SK-N-SH (cell line): ENCODE measurements around the gene SPSB1. TPM values are rescaled to one million over a fixed set of nuclear protein-coding genes. Genes with fewer than 3 reads are reported as not detected.
A peak's percentile ranks its signal among the peaks of the same experiment; 100 is the strongest.

ENCODE experiments used
- CTCF ChIA-PET: fragments of 300-600, 350-600 bp; formaldehyde crosslinking; extraction: SDS; loops from one replicate; lab custom pipeline; 2021; lab: Yijun Ruan, JAX
- POLR2A ChIA-PET: fragments of 350-600 bp; sonication (Branson Sonifier 250); formaldehyde crosslinking; extraction: SDS; loops from one replicate; lab custom pipeline; 2020; ENCODE audit warnings: antibody characterized with exemption, inconsistent platforms; lab: Yijun Ruan, JAX
- DNase-seq: peaks from one replicate; pipeline ENCODE4 v3.0.0; 2012
- H2AFZ ChIP-seq: fragments of 200-600 bp; sonication (generic); 2 replicates; pipeline ENCODE4 v1.8.1; 2016; ENCODE audit warnings: antibody characterized with exemption, mild to moderate bottlenecking, low read depth
- H3F3A ChIP-seq: fragments of 200-600 bp; sonication (generic); replicated peaks from 2 replicates; pipeline ENCODE3; 2016; ENCODE audit warnings: antibody characterized with exemption, mild to moderate bottlenecking; ENCODE audit not compliant: insufficient read depth
- H3K27ac ChIP-seq, 2 experiments: fragments of 200-500 bp in 1 of 2; fragments of 200-600 bp in 1 of 2; sonication (Bioruptor generic) in 1 of 2; sonication (generic), shearing (Covaris generic) in 1 of 2; 2 replicates each; pipeline versions ENCODE4 v1.5.1 to v1.6.1; 2014 to 2016; ENCODE audit warnings: low read depth in 2 of 2, inconsistent platforms in 1 of 2, low read length in 1 of 2, mild to moderate bottlenecking in 1 of 2, mixed read lengths in 1 of 2
- H3K27me3 ChIP-seq: fragments of 200-600 bp; sonication (generic), shearing (Covaris generic); 2 replicates; pipeline ENCODE4 v1.6.1; 2016; ENCODE audit warnings: mixed run types; ENCODE audit not compliant: insufficient read depth
- H3K36me3 ChIP-seq, 2 experiments: fragments of 200-500 bp in 1 of 2; fragments of 200-600 bp in 1 of 2; sonication (Bioruptor generic) in 1 of 2; sonication (generic) in 1 of 2; replicated peaks in 1 of 2; 2 replicates each; pipeline versions ENCODE3 to v1.5.1; 2014 to 2016; ENCODE audit warnings: low read length in 1 of 2, mild to moderate bottlenecking in 1 of 2; ENCODE audit not compliant: insufficient read depth in 2 of 2, control insufficient read depth in 1 of 2
- H3K4me1 ChIP-seq, 2 experiments: fragments of 200-500 bp in 1 of 2; fragments of 200-600 bp in 1 of 2; sonication (Bioruptor generic) in 1 of 2; sonication (generic), shearing (Covaris generic) in 1 of 2; 2 replicates each; pipeline versions ENCODE4 v1.5.1 to v1.6.1; 2014 to 2016; ENCODE audit warnings: low read depth in 1 of 2, low read length in 1 of 2, mixed run types in 1 of 2; ENCODE audit not compliant: insufficient read depth in 2 of 2, control insufficient read depth in 1 of 2
- H3K4me2 ChIP-seq: fragments of 200-600 bp; sonication (generic), shearing (Covaris generic); 2 replicates; pipeline ENCODE4 v1.6.1; 2017; ENCODE audit warnings: mixed run types
- H3K4me3 ChIP-seq, 2 experiments: fragments of 200-500 bp in 1 of 2; fragments of 200-600 bp in 1 of 2; sonication (Bioruptor generic) in 1 of 2; sonication (generic), shearing (Covaris generic) in 1 of 2; 2 replicates each; pipeline versions ENCODE4 v1.5.1 to v1.8.1; 2014 to 2016; ENCODE audit warnings: low read depth in 2 of 2, inconsistent platforms in 1 of 2, low read length in 1 of 2, mild to moderate bottlenecking in 1 of 2, mixed read lengths in 1 of 2, moderate library complexity in 1 of 2
- H3K79me2 ChIP-seq: fragments of 200-600 bp; sonication (generic); 2 replicates; pipeline ENCODE4 v1.8.1; 2017; ENCODE audit warnings: mild to moderate bottlenecking; ENCODE audit not compliant: insufficient read depth
- H3K9ac ChIP-seq: fragments of 200-600 bp; sonication (generic); 2 replicates; pipeline ENCODE4 v1.6.1; 2017; ENCODE audit warnings: mixed run types
- H3K9me2 ChIP-seq: fragments of 200-600 bp; sonication (generic); 2 replicates; pipeline ENCODE4 v1.6.1; 2017; ENCODE audit warnings: mixed run types
- H3K9me3 ChIP-seq: fragments of 200-600 bp; sonication (generic); 2 replicates; pipeline ENCODE4 v1.6.1; 2017; ENCODE audit warnings: mixed run types, mild to moderate bottlenecking, moderate library complexity
- H4K20me1 ChIP-seq: fragments of 200-600 bp; sonication (generic); 2 replicates; pipeline ENCODE4 v1.6.1; 2017; ENCODE audit warnings: mild to moderate bottlenecking, mixed run types; ENCODE audit not compliant: insufficient read depth
- ELF1 ChIP-seq: IDR thresholded peaks from 2 replicates; pipeline ENCODE4 v1.4.0; 2012
- EP300 ChIP-seq, 2 experiments: IDR thresholded peaks; 2 replicates each; pipeline versions ENCODE4 v1.4.0 to v1.6.1; 2012; ENCODE audit warnings: borderline replicate concordance in 1 of 2, low read depth in 1 of 2, low read length in 1 of 2
- EZH2phosphoT487 ChIP-seq: fragments of 200-600 bp; sonication (generic); IDR thresholded peaks from 2 replicates; pipeline ENCODE4 v1.6.1; 2017; ENCODE audit warnings: low read depth, mixed run types, mild to moderate bottlenecking, antibody characterized with exemption, moderate library complexity, borderline replicate concordance
- FOSL2 ChIP-seq: IDR thresholded peaks from 2 replicates; pipeline ENCODE4 v1.4.0; 2012; ENCODE audit warnings: low read depth, mild to moderate bottlenecking, moderate library complexity, borderline replicate concordance
- NRF1 ChIP-seq: IDR thresholded peaks from 2 replicates; pipeline ENCODE4 v1.6.1; 2012; ENCODE audit warnings: low read depth, mild to moderate bottlenecking, low read length
- PBX3 ChIP-seq: IDR thresholded peaks from 2 replicates; pipeline ENCODE4; 2012
- POLR2AphosphoS5 ChIP-seq: IDR thresholded peaks from 2 replicates; pipeline ENCODE4 v1.6.1; 2012; ENCODE audit warnings: low read depth, low read length
- RCOR1 ChIP-seq: fragments of 150-350 bp; IDR thresholded peaks from 2 replicates; pipeline ENCODE4 v1.6.1; 2017; ENCODE audit warnings: antibody characterized with exemption, low read length
- RFX5 ChIP-seq: IDR thresholded peaks from 2 replicates; pipeline ENCODE4 v1.6.1; 2012; ENCODE audit warnings: mild to moderate bottlenecking, improper control_type of control experiment, low read length
- SIN3A ChIP-seq: IDR thresholded peaks from 2 replicates; pipeline ENCODE4 v1.6.1; 2012; ENCODE audit warnings: low read depth, mild to moderate bottlenecking, low read length, moderate library complexity, borderline replicate concordance
- TAF1 ChIP-seq: IDR thresholded peaks from 2 replicates; pipeline ENCODE4 v1.6.1; 2012; ENCODE audit warnings: low read depth, mild to moderate bottlenecking, low read length, moderate library complexity, borderline replicate concordance
- ZBTB33 ChIP-seq: IDR thresholded peaks from 2 replicates; pipeline ENCODE4 v1.4.0; 2012; ENCODE audit warnings: low read depth, borderline replicate concordance
- WGBS: methylation state at CpG from one replicate; pipeline ENCODE4 v1.1.6; 2017; ENCODE audit warnings: low lambda C conversion rate; 5-methylcytosine and 5-hydroxymethylcytosine counted together
- polyA plus RNA-seq, 3 experiments: library from polyadenylated mRNA; depleted of rRNA; stranded (reverse); fragments of >200 nt; gene quantifications; 2 replicates each; pipeline ENCODE4 v1.2.3, GENCODE V29; 2012

Gene SPSB1
- polyA plus RNA-seq, 1 of the 3 experiments (the other 2 are of a cell fraction), result 9.2 TPM

DNA sequence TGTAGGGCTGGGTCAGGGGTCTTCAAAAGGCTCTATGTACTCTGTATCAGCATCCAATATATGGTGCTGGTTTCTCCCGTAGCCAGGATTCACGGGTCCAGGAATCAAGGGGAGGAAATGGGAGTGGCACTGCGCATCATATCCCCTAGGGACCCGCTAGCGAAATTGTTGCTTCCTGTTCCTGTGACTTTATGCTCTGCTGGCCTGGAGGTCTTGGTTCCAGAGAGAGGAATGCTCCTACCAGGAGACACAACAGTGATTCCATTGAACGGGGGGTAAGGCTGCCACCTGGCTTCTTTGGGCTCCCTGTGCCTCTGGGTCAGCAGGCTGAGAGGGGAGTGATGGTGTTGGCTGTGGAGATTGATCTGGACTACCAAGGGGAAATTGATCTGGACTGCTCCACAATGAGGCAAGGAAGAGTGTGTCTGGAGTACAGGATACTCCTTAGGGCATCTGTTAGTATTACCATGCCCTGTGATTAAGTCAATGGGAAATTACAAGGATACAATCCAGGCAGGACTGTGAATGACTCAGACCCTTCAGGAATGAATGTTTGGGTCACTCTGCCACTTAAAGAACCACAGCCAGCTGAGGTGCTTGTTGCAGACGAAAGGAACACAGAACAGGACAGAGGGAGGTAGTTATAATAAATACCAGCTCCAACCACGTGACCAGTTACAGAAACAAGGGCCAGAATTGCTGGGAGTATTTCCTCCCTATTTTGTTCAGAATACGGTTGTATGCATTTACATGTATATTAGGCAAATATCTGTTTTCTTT is 10.2 kb downstream of the SPSB1 start (continued):
- TF ChIP-seq ZBTB33 (no peak), TAF1 (no peak; the same call in 1 of the 2 replicates), ELF1 (no peak), EZH2phosphoT487 (no peak), RCOR1 (no peak), SIN3A (peak; percentile 60; the same call in 1 of the 2 replicates), FOSL2 (peak; percentile 80; the same call in 1 of the 2 replicates), NRF1 (no peak), RFX5 (no peak), PBX3 (peak; percentile 65)

DNA sequence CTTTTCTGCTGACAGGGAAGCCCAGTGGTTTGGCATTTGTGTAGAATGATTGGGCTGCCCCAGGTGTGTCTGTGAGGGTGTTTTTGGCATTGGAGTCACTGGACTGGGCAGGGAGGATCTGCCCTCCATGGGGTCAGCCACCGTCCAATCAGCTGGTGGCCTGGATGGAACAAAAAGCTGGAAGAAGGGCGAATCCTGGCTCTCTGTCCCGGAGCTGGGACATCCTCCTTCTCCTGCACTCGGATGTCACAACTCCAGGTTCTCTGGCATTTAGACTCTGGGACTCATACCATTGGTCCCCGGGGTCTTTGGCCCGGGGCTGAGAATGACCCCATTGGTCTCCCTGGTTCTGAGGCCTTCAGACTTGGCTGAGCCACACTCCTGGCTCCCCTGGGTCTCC is 11.2 kb downstream of the SPSB1 start:
- WGBS, result 94% methylated on average over 5 of the region's 6 CpGs
- no peak overlapping the region for H3K9ac ChIP-seq
- POLR2A ChIA-PET, result no interaction called here

More for the DNA sequence above, 11.2 kb downstream of the SPSB1 start:
- Histone ChIP-seq H3K9me3 (no peaks in the 10 kb centered on the region), H3F3A (peaks cover 17% of the 10 kb centered on the region), H3K4me2 (no peak overlapping the region), H3K36me3 (no peaks in the 10 kb centered on the region), H4K20me1 (peaks cover 49% of the 10 kb centered on the region), H3K79me2 (peaks cover 73% of the 10 kb centered on the region), H3K27me3 (no peaks in the 10 kb centered on the region), H3K4me3 (no peak overlapping the region), H2AFZ (no peak overlapping the region)
- TF ChIP-seq EZH2phosphoT487 (no peak), POLR2AphosphoS5 (no peak), EP300 (IDR thresholded peaks at IDR 0.05; ENCODE audit: borderline replicate concordance in 1 of 2, low read depth in 1 of 2, low read length in 1 of 2) (no peak)
- TF ChIP-seq, all 33 proteins: peak for 0
- H3K9me2 ChIP-seq, result no peaks in the 10 kb centered on the region
- peak overlapping the region; percentile 75 to 92 for H3K27ac ChIP-seq
- CTCF ChIA-PET, result interaction anchor here (0.8 kb wide), 1 partner anchor 9 kb away, joined by 3 read pairs; no protein-coding TSS in a partner anchor
- no peak for DNase-seq
- peaks cover 7 to 14% of the 10 kb centered on the region in 2 experiments for H3K4me1 ChIP-seq
